Bronchial epithelial cell (primary cell): ENCODE data around the gene KCNJ6. TPM values are rescaled to one million over a fixed set of nuclear protein-coding genes. Genes with fewer than 3 reads are reported as not detected.

ENCODE experiments used
- DNase-seq: peaks from one replicate; pipeline ENCODE4 v3.0.0-alpha.2; 2010; ENCODE audit warnings: low read depth
- FAIRE-seq: peaks from 2 replicates; lab custom pipeline; 2011; peaks lifted over from hg19 to GRCh38; lab: Jason Lieb, UNC
- H3K27me3 ChIP-seq: 2 replicates; pipeline ENCODE4 v1.5.1; 2011; ENCODE audit warnings: low read length; ENCODE audit not compliant: control insufficient read depth, insufficient read depth
- H3K36me3 ChIP-seq: 2 replicates; pipeline ENCODE4 v1.5.1; 2011; ENCODE audit warnings: low read length; ENCODE audit not compliant: control insufficient read depth, insufficient read depth
- H3K4me3 ChIP-seq: 2 replicates; pipeline ENCODE4 v1.5.1; 2011; ENCODE audit warnings: mild to moderate bottlenecking, low read depth, low read length, control low read depth
- total RNA-seq: library from RNA; depleted of rRNA; stranded (reverse); fragments of >200 nt; gene quantifications from 2 replicates; pipeline ENCODE4 v1.2.1, GENCODE V29; 2014
- TF ChIP-seq, protein P1 (sequence below): IDR thresholded peaks from 2 replicates; pipeline ENCODE4 v1.5.1; 2011; ENCODE audit warnings: mild to moderate bottlenecking, moderate library complexity, low read length, control low read depth, inconsistent platforms; ENCODE audit not compliant: insufficient read depth, severe bottlenecking

The KCNJ6 gene
- total RNA-seq, 1 donor from 2014 or later: not detected

DNA sequence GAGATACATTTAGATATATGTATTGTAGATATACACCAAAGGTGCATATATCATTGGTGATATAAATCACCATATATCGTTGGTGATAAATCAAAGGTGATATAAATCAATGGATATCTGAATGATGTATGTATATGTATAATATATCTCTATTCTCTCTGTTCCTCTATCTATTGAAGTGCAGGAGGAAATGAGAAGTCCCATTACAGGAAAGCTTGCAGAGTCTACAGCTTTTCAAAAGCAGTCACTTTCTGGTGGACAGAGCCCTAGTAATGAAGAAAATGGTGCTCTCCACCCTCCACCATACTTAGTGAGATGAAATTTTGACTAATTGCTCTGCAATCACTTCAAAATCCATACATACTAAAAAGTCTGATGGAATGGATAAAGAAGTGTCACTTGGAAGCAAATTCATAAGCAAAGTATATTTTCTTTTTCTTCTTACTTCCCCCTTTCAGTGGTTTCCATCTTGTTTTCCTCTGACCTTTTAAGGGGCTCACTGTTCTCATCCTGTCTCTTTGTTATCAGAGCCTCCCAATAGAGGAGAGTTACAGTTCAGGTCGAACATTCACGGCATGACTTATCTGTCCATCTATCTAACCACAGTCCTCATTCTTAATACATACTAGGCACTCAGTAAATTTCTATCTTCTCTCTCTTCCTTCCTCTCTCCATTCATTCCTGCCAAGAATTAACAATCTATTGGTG, 227.2 kb downstream of the KCNJ6 start:
- Histone ChIP-seq H3K4me3 (no peak overlapping the region), H3K27me3 (no peaks in the 10 kb centered on the region), H3K36me3 (no peaks in the 10 kb centered on the region)
- TF ChIP-seq, protein P1, sequence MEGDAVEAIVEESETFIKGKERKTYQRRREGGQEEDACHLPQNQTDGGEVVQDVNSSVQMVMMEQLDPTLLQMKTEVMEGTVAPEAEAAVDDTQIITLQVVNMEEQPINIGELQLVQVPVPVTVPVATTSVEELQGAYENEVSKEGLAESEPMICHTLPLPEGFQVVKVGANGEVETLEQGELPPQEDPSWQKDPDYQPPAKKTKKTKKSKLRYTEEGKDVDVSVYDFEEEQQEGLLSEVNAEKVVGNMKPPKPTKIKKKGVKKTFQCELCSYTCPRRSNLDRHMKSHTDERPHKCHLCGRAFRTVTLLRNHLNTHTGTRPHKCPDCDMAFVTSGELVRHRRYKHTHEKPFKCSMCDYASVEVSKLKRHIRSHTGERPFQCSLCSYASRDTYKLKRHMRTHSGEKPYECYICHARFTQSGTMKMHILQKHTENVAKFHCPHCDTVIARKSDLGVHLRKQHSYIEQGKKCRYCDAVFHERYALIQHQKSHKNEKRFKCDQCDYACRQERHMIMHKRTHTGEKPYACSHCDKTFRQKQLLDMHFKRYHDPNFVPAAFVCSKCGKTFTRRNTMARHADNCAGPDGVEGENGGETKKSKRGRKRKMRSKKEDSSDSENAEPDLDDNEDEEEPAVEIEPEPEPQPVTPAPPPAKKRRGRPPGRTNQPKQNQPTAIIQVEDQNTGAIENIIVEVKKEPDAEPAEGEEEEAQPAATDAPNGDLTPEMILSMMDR: no peak
- DNase-seq: no peak
- no peak for FAIRE-seq

GRCh38 chr21:37686991-37687810, 229.1 kb downstream of the KCNJ6 start:
- Histone ChIP-seq H3K4me3 (no peak overlapping the region), H3K27me3 (no peaks in the 10 kb centered on the region), H3K36me3 (no peaks in the 10 kb centered on the region)
- FAIRE-seq (no peak), DNase-seq (peak; percentile 37)
- TF ChIP-seq, protein P1: no peak

DNA sequence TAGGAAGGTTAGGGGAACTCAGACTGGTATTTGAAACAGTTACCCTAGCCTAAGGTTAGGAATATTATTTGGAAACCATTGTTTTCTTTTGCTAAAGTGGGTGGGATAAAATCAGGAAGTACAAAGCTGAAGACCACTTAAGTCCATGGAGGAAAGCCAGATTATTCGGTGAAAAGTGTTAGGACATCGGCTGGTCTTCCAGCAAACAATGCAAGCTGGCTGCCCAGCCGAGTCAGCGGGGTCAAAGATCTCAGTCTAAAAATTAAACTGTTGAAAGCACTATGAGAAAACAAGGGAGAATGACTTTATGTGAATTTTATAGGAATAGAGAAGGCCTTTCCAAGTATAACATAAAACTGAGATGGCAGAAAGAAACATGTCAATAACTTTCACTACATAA, 231.7 kb downstream of the KCNJ6 start:
- no peak for FAIRE-seq
- peaks cover 5% of the 10 kb centered on the region for H3K27me3 ChIP-seq
- no peak for DNase-seq
- no peaks in the 10 kb centered on the region for H3K36me3 ChIP-seq
- TF ChIP-seq, protein P1: no peak
- H3K4me3 ChIP-seq: no peak overlapping the region

DNA sequence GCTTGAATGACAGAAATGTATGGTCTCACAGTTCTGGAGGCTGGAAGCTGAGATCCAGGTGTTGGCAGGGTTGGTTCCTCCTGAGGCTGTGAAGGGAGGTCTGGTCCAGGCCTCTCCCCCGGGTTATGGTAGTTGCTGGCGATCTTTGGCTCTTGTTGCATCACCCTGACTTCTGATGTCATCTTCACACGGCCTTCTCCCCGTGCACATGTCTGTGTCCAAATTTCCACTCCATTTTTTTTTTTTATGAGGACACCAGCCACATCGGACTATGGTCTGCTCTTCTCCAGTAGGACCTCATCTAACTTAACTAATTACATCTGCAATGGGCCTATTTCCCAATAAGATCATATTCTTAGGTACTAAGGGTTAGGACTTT, 232.2 kb downstream of the KCNJ6 start:
- no peaks in the 10 kb centered on the region for H3K36me3 ChIP-seq
- H3K4me3 ChIP-seq: no peak overlapping the region
- FAIRE-seq (no peak), DNase-seq (no peak)
- TF ChIP-seq, protein P1: no peak
- H3K27me3 ChIP-seq: peaks cover 5% of the 10 kb centered on the region

DNA sequence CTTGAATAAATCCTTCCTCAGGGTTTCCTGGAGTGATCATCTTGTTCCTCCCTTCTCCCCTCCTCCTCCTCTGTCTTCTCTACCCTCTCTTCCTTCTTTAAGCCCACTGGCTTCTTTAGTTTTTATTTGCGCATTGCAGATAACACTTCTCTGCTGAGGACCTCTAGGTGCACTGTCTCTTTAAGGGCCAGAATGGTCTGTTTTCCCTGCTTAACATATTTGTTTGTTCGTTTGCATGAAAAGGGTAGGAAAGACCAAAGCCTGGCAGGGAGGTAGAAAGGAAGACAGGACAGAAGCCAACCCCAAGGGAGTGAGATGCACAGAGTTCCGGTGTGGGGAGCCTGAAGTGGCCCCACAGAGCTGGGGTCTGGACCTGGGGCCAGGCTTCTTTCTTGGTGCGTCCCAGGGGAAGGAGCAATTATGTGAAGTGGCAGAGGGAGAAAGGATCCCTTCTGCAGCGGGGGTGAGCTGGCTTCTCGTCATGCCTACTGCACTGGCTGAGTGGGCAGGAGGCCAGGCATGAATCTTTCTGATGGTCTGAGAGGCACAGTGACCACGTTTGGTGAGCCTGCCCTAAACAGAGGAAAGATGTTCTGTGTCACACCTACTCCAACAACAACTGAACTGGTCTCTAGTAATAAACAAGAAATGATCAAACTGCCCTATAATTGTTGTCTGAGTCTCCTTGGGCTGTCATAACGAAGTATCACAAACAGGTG, 232.7 kb downstream of the KCNJ6 start:
- H3K36me3 ChIP-seq: no peaks in the 10 kb centered on the region
- H3K4me3 ChIP-seq: no peak overlapping the region
- DNase-seq (no peak), FAIRE-seq (no peak)
- H3K27me3 ChIP-seq: peaks cover 5% of the 10 kb centered on the region
- TF ChIP-seq, protein P1: no peak
